ENCODE data around the gene ZBTB17.

DNA sequence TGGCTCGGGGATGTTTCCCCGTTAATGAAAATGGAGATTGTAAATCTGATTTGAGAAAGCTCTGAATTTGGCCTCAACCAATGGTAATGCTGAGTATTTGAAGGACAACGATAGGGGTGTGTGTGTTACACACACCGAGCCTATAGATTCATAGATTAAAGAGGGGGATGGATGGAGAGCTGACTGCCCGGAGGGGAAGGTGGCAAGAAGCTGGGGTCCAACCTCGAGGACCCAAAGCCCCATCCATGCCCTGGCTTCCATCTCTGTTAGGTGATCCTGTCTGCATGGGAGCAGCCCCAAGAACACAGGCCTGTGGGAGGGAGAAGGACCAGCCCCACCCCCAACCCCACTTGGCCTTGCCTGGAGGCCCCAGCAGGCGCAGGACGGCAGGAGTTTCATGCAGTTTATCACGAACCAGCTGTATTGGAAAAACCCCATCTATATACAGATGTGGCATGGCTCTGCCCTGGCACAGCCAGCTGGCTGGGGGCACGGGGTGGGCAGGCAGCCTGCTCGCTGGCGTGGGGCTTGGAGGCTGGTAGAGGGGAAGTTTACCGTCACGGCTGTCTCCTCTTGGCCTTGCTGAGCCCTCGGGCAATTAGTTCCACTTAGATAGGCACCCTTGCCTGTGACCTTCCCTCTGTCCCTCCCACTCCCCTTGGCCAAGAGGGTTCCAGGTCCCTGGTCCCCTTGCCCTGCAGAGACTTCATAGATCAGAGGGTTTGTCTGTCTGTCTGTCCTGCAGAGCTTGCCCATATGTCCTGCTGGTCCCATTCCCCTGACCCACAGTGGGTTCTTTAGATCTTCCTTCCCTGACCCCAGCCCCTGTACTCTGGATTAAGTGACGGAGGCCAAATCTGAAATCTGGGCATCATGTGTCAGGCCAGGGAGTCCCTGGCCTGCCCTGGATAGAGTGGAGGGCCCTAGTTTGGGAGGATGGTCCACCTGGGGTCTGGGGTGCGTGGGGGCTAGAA lies 38.9 kb upstream of the ZBTB17 start:
- no peak for TF ChIP-seq EZH2phosphoT487 (IDR thresholded peaks at IDR 0.05; ENCODE audit: borderline replicate concordance, low read length)
- no peak for TF ChIP-seq EZH2 (IDR thresholded peaks at IDR 0.05; ENCODE audit: low read length, unreplicated experiment)
- TF ChIP-seq, protein P1, sequence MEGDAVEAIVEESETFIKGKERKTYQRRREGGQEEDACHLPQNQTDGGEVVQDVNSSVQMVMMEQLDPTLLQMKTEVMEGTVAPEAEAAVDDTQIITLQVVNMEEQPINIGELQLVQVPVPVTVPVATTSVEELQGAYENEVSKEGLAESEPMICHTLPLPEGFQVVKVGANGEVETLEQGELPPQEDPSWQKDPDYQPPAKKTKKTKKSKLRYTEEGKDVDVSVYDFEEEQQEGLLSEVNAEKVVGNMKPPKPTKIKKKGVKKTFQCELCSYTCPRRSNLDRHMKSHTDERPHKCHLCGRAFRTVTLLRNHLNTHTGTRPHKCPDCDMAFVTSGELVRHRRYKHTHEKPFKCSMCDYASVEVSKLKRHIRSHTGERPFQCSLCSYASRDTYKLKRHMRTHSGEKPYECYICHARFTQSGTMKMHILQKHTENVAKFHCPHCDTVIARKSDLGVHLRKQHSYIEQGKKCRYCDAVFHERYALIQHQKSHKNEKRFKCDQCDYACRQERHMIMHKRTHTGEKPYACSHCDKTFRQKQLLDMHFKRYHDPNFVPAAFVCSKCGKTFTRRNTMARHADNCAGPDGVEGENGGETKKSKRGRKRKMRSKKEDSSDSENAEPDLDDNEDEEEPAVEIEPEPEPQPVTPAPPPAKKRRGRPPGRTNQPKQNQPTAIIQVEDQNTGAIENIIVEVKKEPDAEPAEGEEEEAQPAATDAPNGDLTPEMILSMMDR (conservative IDR thresholded peaks at IDR 0.05; ENCODE audit: low read depth, low read length) = no peak

Data from PC-3 (cell line).